GM23338 (cell line): ENCODE results near the gene MAPK1. TPM values are rescaled to one million over a fixed set of nuclear protein-coding genes. Genes with fewer than 3 reads are reported as not detected.

ENCODE experiments used
- ATAC-seq: fragments of 200-7000 bp; cut with Tn5 transposase; 3 replicates; pipeline ENCODE4 v1.9.1; 2020
- DNase-seq: peaks from one replicate; pipeline ENCODE4 v3.0.0-alpha.2; 2015; ENCODE audit warnings: low spot score
- H2AFZ ChIP-seq: fragments of 200-600 bp; sonication (generic); 2 replicates; pipeline ENCODE4 v1.8.0; 2016; ENCODE audit warnings: antibody characterized with exemption, mild to moderate bottlenecking, moderate library complexity
- H3F3A ChIP-seq: fragments of 200-600 bp; sonication (generic); replicated peaks from 2 replicates; pipeline ENCODE4 v1.8.0; 2017; ENCODE audit warnings: antibody characterized with exemption, mixed run types, low read depth
- H3K27ac ChIP-seq: fragments of 200-600 bp; sonication (generic); 2 replicates; pipeline ENCODE4 v1.6.1; 2016; ENCODE audit warnings: low read depth
- H3K27me3 ChIP-seq: fragments of 200-600 bp; sonication (generic); 2 replicates; pipeline ENCODE4 v1.8.0; 2016; ENCODE audit warnings: mild to moderate bottlenecking, mixed run types, moderate library complexity; ENCODE audit not compliant: insufficient read depth
- H3K36me3 ChIP-seq: fragments of 200-600 bp; sonication (generic); 2 replicates; pipeline ENCODE4 v1.8.0; 2016; ENCODE audit warnings: mild to moderate bottlenecking; ENCODE audit not compliant: insufficient read depth
- H3K4me1 ChIP-seq: fragments of 200-600 bp; sonication (generic); 2 replicates; pipeline ENCODE4 v1.8.0; 2016; ENCODE audit warnings: mild to moderate bottlenecking, moderate library complexity; ENCODE audit not compliant: insufficient read depth
- H3K4me2 ChIP-seq: fragments of 200-600 bp; sonication (generic); 2 replicates; pipeline ENCODE4 v1.7.1; 2017; ENCODE audit warnings: mixed run types
- H3K4me3 ChIP-seq: fragments of 200-600 bp; sonication (generic); 2 replicates; pipeline ENCODE4 v1.6.1; 2016; ENCODE audit warnings: mixed run types
- H3K79me2 ChIP-seq: fragments of 200-600 bp; sonication (generic); replicated peaks from 2 replicates; pipeline ENCODE4 v1.8.0; 2017; ENCODE audit warnings: mild to moderate bottlenecking; ENCODE audit not compliant: insufficient read depth
- H3K9me2 ChIP-seq: fragments of 200-600 bp; sonication (generic); 2 replicates; pipeline ENCODE4 v1.8.0; 2017; ENCODE audit not compliant: insufficient read depth
- H4K20me1 ChIP-seq: fragments of 200-600 bp; sonication (generic); replicated peaks from 2 replicates; pipeline ENCODE4 v1.8.0; 2017; ENCODE audit warnings: mild to moderate bottlenecking; ENCODE audit not compliant: insufficient read depth
- H3K27ac Mint-ChIP-seq: 2 replicates; pipeline ENCODE4 v1.8.0; 2020; ENCODE audit warnings: inconsistent platforms, mild to moderate bottlenecking, moderate library complexity, mixed read lengths
- H3K27me3 Mint-ChIP-seq: 3 replicates; pipeline ENCODE4 v1.8.0; 2022; ENCODE audit warnings: low read depth, mild to moderate bottlenecking, moderate library complexity, mixed read lengths, inconsistent platforms; ENCODE audit not compliant: insufficient read depth, poor library complexity
- H3K36me3 Mint-ChIP-seq: 3 replicates; pipeline ENCODE4 v1.8.0; 2021; ENCODE audit warnings: low read depth, mild to moderate bottlenecking, inconsistent platforms, moderate library complexity, mixed read lengths
- H3K4me1 Mint-ChIP-seq: 3 replicates; pipeline ENCODE4 v1.8.0; 2020; ENCODE audit warnings: mild to moderate bottlenecking, inconsistent platforms, mixed read lengths
- H3K4me3 Mint-ChIP-seq: 3 replicates; pipeline ENCODE4 v1.8.0; 2021; ENCODE audit warnings: moderate library complexity, mild to moderate bottlenecking, inconsistent platforms, mixed read lengths
- H3K9me3 Mint-ChIP-seq: 3 replicates; pipeline ENCODE4 v1.8.0; 2020; ENCODE audit warnings: moderate library complexity, mild to moderate bottlenecking, inconsistent platforms, mixed read lengths
- CREB1 ChIP-seq: fragments of 250-450 bp; sonication (Bioruptor Pico); IDR thresholded peaks from 2 replicates; pipeline ENCODE4 v1.5.0; 2020; ENCODE audit warnings: low read depth, mild to moderate bottlenecking, moderate library complexity
- CTCF ChIP-seq, 2 experiments: fragments of 200-600 bp in 1 of 2; sonication (generic) in 1 of 2; conservative IDR thresholded peaks; 2 replicates each; pipeline versions ENCODE4 v1.5.1 to v1.6.1; 2016 to 2017; ENCODE audit warnings: antibody characterized with exemption in 2 of 2, low read depth in 2 of 2, mild to moderate bottlenecking in 2 of 2, moderate library complexity in 1 of 2
- ETS1 ChIP-seq: IDR thresholded peaks from 2 replicates; pipeline ENCODE4 v1.6.1; 2016; ENCODE audit warnings: antibody characterized with exemption
- EZH2 ChIP-seq: fragments of 200-600 bp; sonication (generic); IDR thresholded peaks from one replicate; pipeline ENCODE4 v1.8.0; 2017; ENCODE audit warnings: antibody characterized with exemption, mild to moderate bottlenecking, low read depth; ENCODE audit not compliant: unreplicated experiment
- EZH2phosphoT487 ChIP-seq: fragments of 200-600 bp; sonication (generic); IDR thresholded peaks from one replicate; pipeline ENCODE4 v1.8.1; 2018; ENCODE audit warnings: antibody characterized with exemption; ENCODE audit not compliant: unreplicated experiment
- JUNB ChIP-seq: IDR thresholded peaks from one replicate; pipeline ENCODE4 v1.6.1; 2016; ENCODE audit warnings: antibody characterized with exemption; ENCODE audit not compliant: unreplicated experiment
- NANOG ChIP-seq: IDR thresholded peaks from 2 replicates; pipeline ENCODE4 v1.6.1; 2016; ENCODE audit warnings: antibody characterized with exemption, borderline replicate concordance
- POLR2AphosphoS5 ChIP-seq: IDR thresholded peaks from 2 replicates; pipeline ENCODE4 v1.6.1; 2016; ENCODE audit warnings: antibody characterized with exemption, low read depth
- REST ChIP-seq: IDR thresholded peaks from one replicate; pipeline ENCODE4 v1.6.1; 2018; ENCODE audit warnings: antibody characterized with exemption; ENCODE audit not compliant: unreplicated experiment
- STAT1 ChIP-seq: IDR thresholded peaks from one replicate; pipeline ENCODE4 v1.6.1; 2016; ENCODE audit warnings: antibody characterized with exemption; ENCODE audit not compliant: unreplicated experiment
- ZNF114 ChIP-seq: fragments of 250-450 bp; sonication (Bioruptor Pico); IDR thresholded peaks from 2 replicates; pipeline ENCODE4 v1.5.0; 2020; ENCODE audit warnings: mild to moderate bottlenecking, moderate library complexity
- ZNF331 ChIP-seq: fragments of 250-450 bp; sonication (Bioruptor Pico); IDR thresholded peaks from 2 replicates; pipeline ENCODE4 v1.5.0; 2020; ENCODE audit warnings: low read depth, mild to moderate bottlenecking, moderate library complexity
- ZNF462 ChIP-seq: fragments of 250-450 bp; sonication (Bioruptor Pico); IDR thresholded peaks from 2 replicates; pipeline ENCODE4 v1.5.0; 2020; ENCODE audit warnings: mild to moderate bottlenecking, moderate library complexity
- polyA plus RNA-seq: library from polyadenylated mRNA; unstranded; fragments of >200 nt; fragmentation: Nextera tagmentation; extraction: Ambion mirVana; gene quantifications from 2 replicates; pipeline ENCODE4 v1.2.1, GENCODE V29; 2016
- total RNA-seq: library from RNA; depleted of rRNA; stranded (reverse); fragments of >200 nt; shearing (Covaris generic); gene quantifications from 2 replicates; pipeline ENCODE4 v1.2.3, GENCODE V29; 2014

MAPK1 gene
- total and polyA plus RNA-seq, 2 experiments from 2014 or later = 17.4 to 77.5 TPM

- Histone ChIP-seq H3K36me3 (peaks cover 45% of the 10 kb centered on the region), H4K20me1 (peaks cover 14% of the 10 kb centered on the region)
- peaks cover 77% of the 10 kb centered on the region for H3K36me3 Mint-ChIP-seq
Observed at GRCh38 chr22:21800552-21801303, 66.7 kb downstream of the MAPK1 start.

More at GRCh38 chr22:21800552-21801303, 66.7 kb downstream of the MAPK1 start:
- ATAC-seq = no peak
- Histone ChIP-seq H3K4me3 (no peak overlapping the region), H2AFZ (no peak overlapping the region), H3K9me2 (no peaks in the 10 kb centered on the region), H3K4me2 (no peak overlapping the region), H3K27ac (no peak overlapping the region), H3F3A (no peaks in the 10 kb centered on the region), H3K27me3 (no peaks in the 10 kb centered on the region), H3K4me1 (no peaks in the 10 kb centered on the region), H3K79me2 (no peaks in the 10 kb centered on the region; the same call in 1 of the 2 replicates)
- Mint-ChIP-seq H3K4me3 (no peak overlapping the region), H3K27me3 (peaks cover 3% of the 10 kb centered on the region), H3K27ac (no peak overlapping the region), H3K9me3 (no peaks in the 10 kb centered on the region), H3K4me1 (no peaks in the 10 kb centered on the region)
- DNase-seq = no peak
- TF ChIP-seq REST (no peak), JUNB (no peak), ZNF462 (CRISPR knock-in tag) (no peak), ZNF114 (CRISPR knock-in tag) (no peak), ZNF331 (CRISPR knock-in tag) (no peak), EZH2 (no peak), CTCF (conservative IDR thresholded peaks at IDR 0.05; ENCODE audit: low read depth in 2 of 2) (no peak), STAT1 (no peak), EZH2phosphoT487 (no peak), NANOG (no peak), POLR2AphosphoS5 (no peak), CREB1 (CRISPR knock-in tag) (no peak), ETS1 (no peak)
